HepG2 (cell line): ENCODE measurements around the gene BPIFB6. TPM values are rescaled to one million over a fixed set of nuclear protein-coding genes. Genes with fewer than 3 reads are reported as not detected.

Source experiments
- ARNT ChIP-seq: fragments of 450-650 bp; IDR thresholded peaks from 2 replicates; pipeline ENCODE4 v1.6.1; 2017
- BRD4 ChIP-seq: sonication (generic); formaldehyde crosslinking; IDR thresholded peaks from 2 replicates; pipeline ENCODE4 v1.4.0; 2020; ENCODE audit warnings: missing genetic modification reagents
- DPF2 ChIP-seq: sonication (generic); formaldehyde crosslinking; IDR thresholded peaks from 2 replicates; pipeline ENCODE4 v1.4.0; 2020; ENCODE audit warnings: mild to moderate bottlenecking, low read depth, missing genetic modification reagents, borderline replicate concordance
- HDAC1 ChIP-seq: sonication (generic); formaldehyde crosslinking; IDR thresholded peaks from 2 replicates; pipeline ENCODE4 v1.5.1; 2020; ENCODE audit warnings: mild to moderate bottlenecking, missing genetic modification reagents
- HNF4A ChIP-seq: sonication (generic); formaldehyde crosslinking; IDR thresholded peaks from 2 replicates; pipeline ENCODE4 v1.4.0; 2020; ENCODE audit warnings: missing genetic modification reagents
- KDM6A ChIP-seq: IDR thresholded peaks from 2 replicates; pipeline ENCODE4 v1.6.1; 2016; ENCODE audit warnings: low read depth
- MEIS1 ChIP-seq: sonication (generic); formaldehyde crosslinking; IDR thresholded peaks from 2 replicates; pipeline ENCODE4 v1.9.0; 2021; ENCODE audit warnings: mild to moderate bottlenecking, missing genetic modification reagents, moderate library complexity, borderline replicate concordance
- MIER2 ChIP-seq: IDR thresholded peaks from 2 replicates; pipeline ENCODE4 v1.6.1; 2016; ENCODE audit warnings: missing biosample characterization, missing genetic modification reagents
- MTA1 ChIP-seq: sonication (generic); formaldehyde crosslinking; IDR thresholded peaks from 2 replicates; pipeline ENCODE4 v1.4.0; 2020; ENCODE audit warnings: missing genetic modification reagents, mild to moderate bottlenecking, borderline replicate concordance
- PCBP1 ChIP-seq: fragments of 200-400 bp; formaldehyde crosslinking; IDR thresholded peaks from 2 replicates; pipeline ENCODE4 v1.6.1; 2017; ENCODE audit warnings: mild to moderate bottlenecking, low read depth, low read length, borderline replicate concordance
- PHF8 ChIP-seq: sonication (generic); formaldehyde crosslinking; IDR thresholded peaks from 2 replicates; pipeline ENCODE4 v1.5.0; 2020; ENCODE audit warnings: missing genetic modification reagents
- PRDM10 ChIP-seq: sonication (generic); formaldehyde crosslinking; IDR thresholded peaks from 2 replicates; pipeline ENCODE4 v1.4.0; 2020; ENCODE audit warnings: low read depth, missing genetic modification reagents
- RXRB ChIP-seq: IDR thresholded peaks from 2 replicates; pipeline ENCODE4 v1.6.1; 2016; ENCODE audit warnings: borderline replicate concordance, missing genetic modification reagents, missing compliant biosample characterization
- STAT6 ChIP-seq: sonication (generic); formaldehyde crosslinking; IDR thresholded peaks from 2 replicates; pipeline ENCODE4 v1.4.0; 2020; ENCODE audit warnings: missing genetic modification reagents, mild to moderate bottlenecking, borderline replicate concordance
- WIZ ChIP-seq: sonication (generic); formaldehyde crosslinking; IDR thresholded peaks from 2 replicates; pipeline ENCODE4 v1.5.1; 2020; ENCODE audit warnings: mild to moderate bottlenecking, missing genetic modification reagents
- ZBTB46 ChIP-seq: sonication (generic); formaldehyde crosslinking; IDR thresholded peaks from 2 replicates; pipeline ENCODE4 v1.4.0; 2020; ENCODE audit warnings: mild to moderate bottlenecking, missing genetic modification reagents, borderline replicate concordance
- ZBTB7B ChIP-seq: sonication (generic); formaldehyde crosslinking; IDR thresholded peaks from 2 replicates; pipeline ENCODE4 v1.4.0; 2020; ENCODE audit warnings: missing genetic modification reagents
- ZFP36 ChIP-seq: fragments of 150-350 bp; IDR thresholded peaks from 2 replicates; pipeline ENCODE4 v1.6.1; 2018; ENCODE audit warnings: borderline replicate concordance, low read length, low read depth; ENCODE audit not compliant: partially characterized antibody
- ZGPAT ChIP-seq: IDR thresholded peaks from 2 replicates; pipeline ENCODE4 v1.6.1; 2016; ENCODE audit warnings: mild to moderate bottlenecking
- ZMYM2 ChIP-seq: sonication (generic); formaldehyde crosslinking; IDR thresholded peaks from 2 replicates; pipeline ENCODE4 v1.8.0; 2022; ENCODE audit warnings: mild to moderate bottlenecking, missing genetic modification reagents
- ZNF30 ChIP-seq: sonication (generic); formaldehyde crosslinking; IDR thresholded peaks from 2 replicates; pipeline ENCODE4 v1.5.0; 2020; ENCODE audit warnings: mild to moderate bottlenecking, missing genetic modification reagents
- ZNF619 ChIP-seq: sonication (generic); formaldehyde crosslinking; IDR thresholded peaks from 2 replicates; pipeline ENCODE4 v1.4.0; 2020; ENCODE audit warnings: mild to moderate bottlenecking, missing genetic modification reagents
- polyA plus RNA-seq, 8 experiments: library from polyadenylated mRNA; depleted of rRNA in 3 of 8; stranded (reverse) in 7 of 8; unstranded in 1 of 8; fragments of >200 nt; fragmentation: Illumina TruSeq in 4 of 8; extraction: Trizol in 4 of 8; gene quantifications; 2 replicates each; pipeline versions ENCODE4 v1.2.1 to v1.2.3, GENCODE V29; 2011 to 2016; ENCODE audit warnings: low read depth in 4 of 8, missing spikeins in 1 of 8, mixed read lengths in 1 of 8; ENCODE audit not compliant: insufficient read depth in 1 of 8
- total RNA-seq, 5 experiments: library from RNA; depleted of rRNA; stranded (reverse); fragments of >200 nt; fragmentation: Illumina TruSeq; extraction: Trizol; gene quantifications; 2 replicates each; pipeline ENCODE4 v1.2.3, GENCODE V29; 2016; ENCODE audit warnings: low read depth in 1 of 5

Gene BPIFB6
- total and polyA plus RNA-seq, 2 of the 13 experiments (the other 11 are each of a cell fraction or from before 2014, with no cell fraction given): 0.13 to 1.7 TPM

GRCh38 chr20:33043731-33044181 is 12.3 kb downstream of the BPIFB6 start (continued):
- TF ChIP-seq MTA1 (CRISPR knock-in tag): peak; percentile 51
- peak; percentile 92 for TF ChIP-seq RXRB (CRISPR knock-in tag)
- TF ChIP-seq ZNF619 (CRISPR knock-in tag): no peak
- no peak for TF ChIP-seq ZFP36
- TF ChIP-seq ARNT: no peak
- TF ChIP-seq WIZ: no peak
- TF ChIP-seq HNF4A (CRISPR knock-in tag): peak; percentile 92
- TF ChIP-seq ZMYM2: no peak
- TF ChIP-seq ZGPAT (CRISPR knock-in tag): 0 out of 2 replicates have a peak, but pooled peaks have one; percentile 26
- 0 out of 2 replicates have a peak, but pooled peaks have one; percentile 31 for TF ChIP-seq MIER2 (CRISPR knock-in tag)
- TF ChIP-seq ZBTB46 (CRISPR knock-in tag): no peak
- 0 out of 2 replicates have a peak, but pooled peaks have one; percentile 42 for TF ChIP-seq HDAC1 (CRISPR knock-in tag)
- 0 out of 2 replicates have a peak, but pooled peaks have one; percentile 58 for TF ChIP-seq KDM6A (CRISPR knock-in tag)
- no peak for TF ChIP-seq ZNF30 (CRISPR knock-in tag)
- peak; percentile 47; the same call in 1 of the 2 replicates for TF ChIP-seq MEIS1 (CRISPR knock-in tag)
- TF ChIP-seq PHF8 (CRISPR knock-in tag): peak; percentile 36; the same call in 1 of the 2 replicates
- no peak for TF ChIP-seq PRDM10 (CRISPR knock-in tag)
- no peak for TF ChIP-seq PCBP1
- no peak for TF ChIP-seq BRD4 (CRISPR knock-in tag)
- TF ChIP-seq DPF2: peak; percentile 73; the same call in 1 of the 2 replicates
- 0 out of 2 replicates have a peak, but pooled peaks have one; percentile 66 for TF ChIP-seq STAT6
- TF ChIP-seq ZBTB7B (CRISPR knock-in tag): peak; percentile 58; the same call in 1 of the 2 replicates
